H1 (cell line): Measurements from ENCODE around the gene MYO1D. TPM values are rescaled to one million over a fixed set of nuclear protein-coding genes. Genes with fewer than 3 reads are reported as not detected.

Source experiments
- BCL11A ChIP-seq, 2 experiments: IDR thresholded peaks; one replicate each; pipeline ENCODE4 v1.6.1; 2011; ENCODE audit warnings: low read depth in 2 of 2, low read length in 2 of 2, mild to moderate bottlenecking in 2 of 2
- TAF1 ChIP-seq: IDR thresholded peaks from 2 replicates; pipeline ENCODE4 v1.6.1; 2011; ENCODE audit warnings: mild to moderate bottlenecking, low read depth, low read length
- polyA plus RNA-seq, 7 experiments: library from polyadenylated mRNA; depleted of rRNA in 3 of 7; stranded (reverse) in 5 of 7; unstranded in 2 of 7; fragments of >200 nt in 5 of 7; fragments of 200-250 nt in 2 of 7; gene quantifications; 1 replicate in 5 of 7; 2 replicates in 1 of 7; 4 replicates in 1 of 7; pipeline versions ENCODE4 v1.2.1 to v1.2.3, GENCODE V29; 2011 to 2013; ENCODE audit warnings: missing spikeins in 2 of 7, mixed read lengths in 2 of 7
- total RNA-seq: library from RNA; stranded (reverse); fragmentation: NEBNext Ultra II Directional; extraction: Animal tissue kit (Norgen Biotek cat#: 25700); gene quantifications from 2 replicates; pipeline ENCODE4 v1.2.1, GENCODE V29; 2021

The MYO1D gene
- total and polyA plus RNA-seq, 2 of the 8 experiments (the other 6 are each of a cell fraction or from before 2014, with no cell fraction given), result 6.5 to 25.4 TPM

DNA sequence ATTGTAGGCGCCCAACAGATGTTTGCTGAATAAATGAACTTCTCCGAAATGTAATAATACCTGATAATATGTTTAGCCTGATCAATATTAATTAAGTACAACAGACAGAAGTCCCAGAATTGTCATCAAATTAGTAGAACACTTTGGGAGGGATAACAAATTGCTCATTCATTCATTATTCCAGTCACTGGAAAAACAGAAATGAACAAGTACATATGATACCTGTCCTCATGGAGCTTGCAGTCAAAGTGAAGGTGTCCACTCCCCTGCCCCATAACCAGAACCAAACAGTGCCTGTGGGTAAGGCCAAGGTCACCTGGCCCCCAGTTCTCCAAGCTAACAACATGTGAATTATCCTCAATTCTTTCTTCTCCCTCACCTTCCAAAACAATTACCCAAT lies 42.8 kb downstream of the MYO1D start (continued):
- no peak for TF ChIP-seq TAF1
- no peak for TF ChIP-seq BCL11A (IDR thresholded peaks at IDR 0.05; ENCODE audit: low read depth in 2 of 2, low read length in 2 of 2)
